GM12878 (cell line): ENCODE data around the gene VMO1. TPM values are rescaled to one million over a fixed set of nuclear protein-coding genes. Genes with fewer than 3 reads are reported as not detected.

Experiments used
- DPF2 ChIP-seq: fragments of 450-650 bp; IDR thresholded peaks from 2 replicates; pipeline ENCODE4 v1.6.1; 2017; ENCODE audit warnings: mild to moderate bottlenecking
- FOXK2 ChIP-seq: fragments of 450-650 bp; IDR thresholded peaks from 2 replicates; pipeline ENCODE4 v1.6.1; 2017; ENCODE audit warnings: mild to moderate bottlenecking, moderate library complexity
- HCFC1 ChIP-seq: fragments of 150-350 bp; IDR thresholded peaks from 2 replicates; pipeline ENCODE4 v1.6.1; 2014; ENCODE audit warnings: low read length
- HDAC2 ChIP-seq: fragments of 200-600 bp; sonication (generic); IDR thresholded peaks from 2 replicates; pipeline ENCODE4 v1.6.1; 2017
- JUNB ChIP-seq: IDR thresholded peaks from 2 replicates; pipeline ENCODE4 v1.6.1; 2016; ENCODE audit warnings: antibody characterized with exemption, mild to moderate bottlenecking
- KDM1A ChIP-seq: fragments of 200-600 bp; sonication (generic); IDR thresholded peaks from 2 replicates; pipeline ENCODE4 v1.6.1; 2016; ENCODE audit warnings: borderline replicate concordance
- NBN ChIP-seq: fragments of 450-650 bp; IDR thresholded peaks from 2 replicates; pipeline ENCODE4 v1.6.1; 2016
- NFIC ChIP-seq: IDR thresholded peaks from 2 replicates; pipeline ENCODE4 v1.6.1; 2012; ENCODE audit warnings: low read depth, mild to moderate bottlenecking, inconsistent platforms, low read length, moderate library complexity
- POLR2AphosphoS2 ChIP-seq: IDR thresholded peaks from 2 replicates; pipeline ENCODE4 v1.6.1; 2011; ENCODE audit warnings: low read depth, mild to moderate bottlenecking, low read length, improper control_type of control experiment, moderate library complexity
- RCOR1 ChIP-seq: conservative IDR thresholded peaks from 2 replicates; pipeline ENCODE4 v1.6.1; 2012; ENCODE audit warnings: low read depth, low read length, improper control_type of control experiment
- SPI1 ChIP-seq: IDR thresholded peaks from 2 replicates; pipeline ENCODE4 v1.6.1; 2011; ENCODE audit warnings: low read depth, mild to moderate bottlenecking, low read length, moderate library complexity, borderline replicate concordance; ENCODE audit not compliant: insufficient read depth
- SREBF1 ChIP-seq: IDR thresholded peaks from 2 replicates; pipeline ENCODE4 v1.6.1; 2012; ENCODE audit warnings: mild to moderate bottlenecking, low read length
- SUZ12 ChIP-seq: fragments of 200-600 bp; sonication (generic); IDR thresholded peaks from one replicate; pipeline ENCODE4 v1.6.1; 2018; ENCODE audit warnings: antibody characterized with exemption, mild to moderate bottlenecking; ENCODE audit not compliant: unreplicated experiment
- TCF7 ChIP-seq: IDR thresholded peaks from 2 replicates; pipeline ENCODE4 v1.6.1; 2014; ENCODE audit warnings: antibody characterized with exemption, borderline replicate concordance
- ZBED1 ChIP-seq: IDR thresholded peaks from 2 replicates; pipeline ENCODE4 v1.6.1; 2016; ENCODE audit warnings: borderline replicate concordance
- polyA plus RNA-seq, 11 experiments: library from polyadenylated mRNA; depleted of rRNA in 4 of 11; unstranded in 6 of 11; stranded (reverse) in 5 of 11; fragments of >200 nt; fragmentation: Nextera tagmentation in 4 of 11; fragmentation: Illumina TruSeq in 1 of 11; extraction: Ambion mirVana in 4 of 11; extraction: Trizol in 1 of 11; gene quantifications; 1 replicate in 1 of 11; 2 replicates in 10 of 11; pipeline versions ENCODE4 v1.2.1 to v1.2.3, GENCODE V29; 2011 to 2016; ENCODE audit warnings: inconsistent platforms in 2 of 11, missing spikeins in 2 of 11, low read depth in 1 of 11
- total RNA-seq, 4 experiments: library from RNA; depleted of rRNA in 3 of 4; stranded (reverse); fragments of >200 nt in 3 of 4; fragmentation: Illumina TruSeq in 1 of 4; extraction: Trizol in 1 of 4; gene quantifications; 2 replicates each; pipeline versions ENCODE4 v1.2.1 to v1.2.3, GENCODE V29; 2013 to 2021
- TF ChIP-seq, protein P1 (sequence below): IDR thresholded peaks from 2 replicates; pipeline ENCODE4 v1.6.1; 2012; ENCODE audit warnings: improper control_type of control experiment, low read depth, low read length; ENCODE audit not compliant: insufficient replicate concordance
- TF ChIP-seq, protein P2 (sequence below): IDR thresholded peaks from 2 replicates; pipeline ENCODE4 v1.6.1; 2012; ENCODE audit warnings: low read depth, low read length, improper control_type of control experiment
- TF ChIP-seq, protein P3 (sequence below): fragments of 150-350 bp; IDR thresholded peaks from 2 replicates; pipeline ENCODE4 v1.6.1; 2016; ENCODE audit warnings: low read depth, low read length
- TF ChIP-seq, protein P4 (sequence below): IDR thresholded peaks from 2 replicates; pipeline ENCODE4 v1.6.1; 2012; ENCODE audit warnings: low read length, inconsistent platforms
- TF ChIP-seq, protein P5 (sequence below): IDR thresholded peaks from 2 replicates; pipeline ENCODE4 v1.6.1; 2012; ENCODE audit warnings: low read depth, low read length, improper control_type of control experiment

Gene VMO1
- total and polyA plus RNA-seq, 10 of the 15 experiments (the other 5 are each of a cell fraction or from before 2014, with no cell fraction given): 0.27 to 0.54 (median 0.31) TPM; not detected in 7

DNA sequence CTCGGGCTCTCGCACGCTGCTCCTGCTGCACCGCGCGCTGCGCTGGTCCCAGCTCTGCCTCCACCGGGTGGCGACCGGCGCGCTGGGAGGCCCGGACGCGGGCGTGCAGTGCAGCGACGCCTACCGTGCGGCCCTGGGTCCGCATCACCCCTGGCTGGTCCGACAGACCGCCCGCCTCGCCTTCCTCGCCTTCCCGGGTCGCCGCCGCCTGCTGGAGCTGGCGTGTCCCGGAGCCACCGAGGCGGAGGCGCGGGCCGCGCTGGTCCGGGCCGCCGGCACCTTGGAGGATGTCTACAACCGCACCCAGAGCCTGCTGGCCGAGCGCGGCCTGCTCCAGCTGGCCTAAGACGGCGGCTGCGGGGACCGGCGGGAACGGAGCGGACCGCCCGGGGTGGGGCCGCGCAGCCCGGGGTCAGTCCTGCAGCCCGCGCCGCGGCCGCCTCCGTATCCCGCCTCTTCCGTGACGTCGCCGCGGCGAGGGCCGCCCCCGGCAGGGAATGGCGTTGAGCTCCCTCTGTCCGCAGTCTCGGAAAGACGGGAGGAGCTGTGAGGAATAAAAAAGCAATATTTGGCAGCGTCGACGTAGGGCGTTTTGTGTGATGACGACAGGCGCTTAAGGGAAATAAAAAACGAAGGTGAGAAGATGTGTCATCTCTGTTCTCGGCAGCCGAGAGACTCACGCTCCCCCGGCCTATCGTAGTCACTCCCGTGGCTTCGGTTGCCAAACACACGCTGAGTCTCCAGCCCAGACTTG lies 4.0 kb upstream of the VMO1 start (continued):
- TF ChIP-seq, protein P1, sequence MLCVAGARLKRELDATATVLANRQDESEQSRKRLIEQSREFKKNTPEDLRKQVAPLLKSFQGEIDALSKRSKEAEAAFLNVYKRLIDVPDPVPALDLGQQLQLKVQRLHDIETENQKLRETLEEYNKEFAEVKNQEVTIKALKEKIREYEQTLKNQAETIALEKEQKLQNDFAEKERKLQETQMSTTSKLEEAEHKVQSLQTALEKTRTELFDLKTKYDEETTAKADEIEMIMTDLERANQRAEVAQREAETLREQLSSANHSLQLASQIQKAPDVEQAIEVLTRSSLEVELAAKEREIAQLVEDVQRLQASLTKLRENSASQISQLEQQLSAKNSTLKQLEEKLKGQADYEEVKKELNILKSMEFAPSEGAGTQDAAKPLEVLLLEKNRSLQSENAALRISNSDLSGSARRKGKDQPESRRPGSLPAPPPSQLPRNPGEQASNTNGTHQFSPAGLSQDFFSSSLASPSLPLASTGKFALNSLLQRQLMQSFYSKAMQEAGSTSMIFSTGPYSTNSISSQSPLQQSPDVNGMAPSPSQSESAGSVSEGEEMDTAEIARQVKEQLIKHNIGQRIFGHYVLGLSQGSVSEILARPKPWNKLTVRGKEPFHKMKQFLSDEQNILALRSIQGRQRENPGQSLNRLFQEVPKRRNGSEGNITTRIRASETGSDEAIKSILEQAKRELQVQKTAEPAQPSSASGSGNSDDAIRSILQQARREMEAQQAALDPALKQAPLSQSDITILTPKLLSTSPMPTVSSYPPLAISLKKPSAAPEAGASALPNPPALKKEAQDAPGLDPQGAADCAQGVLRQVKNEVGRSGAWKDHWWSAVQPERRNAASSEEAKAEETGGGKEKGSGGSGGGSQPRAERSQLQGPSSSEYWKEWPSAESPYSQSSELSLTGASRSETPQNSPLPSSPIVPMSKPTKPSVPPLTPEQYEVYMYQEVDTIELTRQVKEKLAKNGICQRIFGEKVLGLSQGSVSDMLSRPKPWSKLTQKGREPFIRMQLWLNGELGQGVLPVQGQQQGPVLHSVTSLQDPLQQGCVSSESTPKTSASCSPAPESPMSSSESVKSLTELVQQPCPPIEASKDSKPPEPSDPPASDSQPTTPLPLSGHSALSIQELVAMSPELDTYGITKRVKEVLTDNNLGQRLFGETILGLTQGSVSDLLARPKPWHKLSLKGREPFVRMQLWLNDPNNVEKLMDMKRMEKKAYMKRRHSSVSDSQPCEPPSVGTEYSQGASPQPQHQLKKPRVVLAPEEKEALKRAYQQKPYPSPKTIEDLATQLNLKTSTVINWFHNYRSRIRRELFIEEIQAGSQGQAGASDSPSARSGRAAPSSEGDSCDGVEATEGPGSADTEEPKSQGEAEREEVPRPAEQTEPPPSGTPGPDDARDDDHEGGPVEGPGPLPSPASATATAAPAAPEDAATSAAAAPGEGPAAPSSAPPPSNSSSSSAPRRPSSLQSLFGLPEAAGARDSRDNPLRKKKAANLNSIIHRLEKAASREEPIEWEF: no peak
- TF ChIP-seq POLR2AphosphoS2 (no peak), HCFC1 (no peak), SPI1 (no peak), HDAC2 (no peak), SREBF1 (no peak), KDM1A (no peak), NBN (0 out of 2 replicates have a peak, but pooled peaks have one; percentile 49), FOXK2 (no peak), SUZ12 (no peak), JUNB (no peak), ZBED1 (no peak), TCF7 (no peak), RCOR1 (no peak), DPF2 (peak; percentile 91), NFIC (no peak)
- TF ChIP-seq, protein P2, sequence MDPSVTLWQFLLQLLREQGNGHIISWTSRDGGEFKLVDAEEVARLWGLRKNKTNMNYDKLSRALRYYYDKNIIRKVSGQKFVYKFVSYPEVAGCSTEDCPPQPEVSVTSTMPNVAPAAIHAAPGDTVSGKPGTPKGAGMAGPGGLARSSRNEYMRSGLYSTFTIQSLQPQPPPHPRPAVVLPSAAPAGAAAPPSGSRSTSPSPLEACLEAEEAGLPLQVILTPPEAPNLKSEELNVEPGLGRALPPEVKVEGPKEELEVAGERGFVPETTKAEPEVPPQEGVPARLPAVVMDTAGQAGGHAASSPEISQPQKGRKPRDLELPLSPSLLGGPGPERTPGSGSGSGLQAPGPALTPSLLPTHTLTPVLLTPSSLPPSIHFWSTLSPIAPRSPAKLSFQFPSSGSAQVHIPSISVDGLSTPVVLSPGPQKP: peak; percentile 75
- TF ChIP-seq, protein P3, sequence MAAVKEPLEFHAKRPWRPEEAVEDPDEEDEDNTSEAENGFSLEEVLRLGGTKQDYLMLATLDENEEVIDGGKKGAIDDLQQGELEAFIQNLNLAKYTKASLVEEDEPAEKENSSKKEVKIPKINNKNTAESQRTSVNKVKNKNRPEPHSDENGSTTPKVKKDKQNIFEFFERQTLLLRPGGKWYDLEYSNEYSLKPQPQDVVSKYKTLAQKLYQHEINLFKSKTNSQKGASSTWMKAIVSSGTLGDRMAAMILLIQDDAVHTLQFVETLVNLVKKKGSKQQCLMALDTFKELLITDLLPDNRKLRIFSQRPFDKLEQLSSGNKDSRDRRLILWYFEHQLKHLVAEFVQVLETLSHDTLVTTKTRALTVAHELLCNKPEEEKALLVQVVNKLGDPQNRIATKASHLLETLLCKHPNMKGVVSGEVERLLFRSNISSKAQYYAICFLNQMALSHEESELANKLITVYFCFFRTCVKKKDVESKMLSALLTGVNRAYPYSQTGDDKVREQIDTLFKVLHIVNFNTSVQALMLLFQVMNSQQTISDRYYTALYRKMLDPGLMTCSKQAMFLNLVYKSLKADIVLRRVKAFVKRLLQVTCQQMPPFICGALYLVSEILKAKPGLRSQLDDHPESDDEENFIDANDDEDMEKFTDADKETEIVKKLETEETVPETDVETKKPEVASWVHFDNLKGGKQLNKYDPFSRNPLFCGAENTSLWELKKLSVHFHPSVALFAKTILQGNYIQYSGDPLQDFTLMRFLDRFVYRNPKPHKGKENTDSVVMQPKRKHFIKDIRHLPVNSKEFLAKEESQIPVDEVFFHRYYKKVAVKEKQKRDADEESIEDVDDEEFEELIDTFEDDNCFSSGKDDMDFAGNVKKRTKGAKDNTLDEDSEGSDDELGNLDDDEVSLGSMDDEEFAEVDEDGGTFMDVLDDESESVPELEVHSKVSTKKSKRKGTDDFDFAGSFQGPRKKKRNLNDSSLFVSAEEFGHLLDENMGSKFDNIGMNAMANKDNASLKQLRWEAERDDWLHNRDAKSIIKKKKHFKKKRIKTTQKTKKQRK: no peak
- TF ChIP-seq, protein P4, sequence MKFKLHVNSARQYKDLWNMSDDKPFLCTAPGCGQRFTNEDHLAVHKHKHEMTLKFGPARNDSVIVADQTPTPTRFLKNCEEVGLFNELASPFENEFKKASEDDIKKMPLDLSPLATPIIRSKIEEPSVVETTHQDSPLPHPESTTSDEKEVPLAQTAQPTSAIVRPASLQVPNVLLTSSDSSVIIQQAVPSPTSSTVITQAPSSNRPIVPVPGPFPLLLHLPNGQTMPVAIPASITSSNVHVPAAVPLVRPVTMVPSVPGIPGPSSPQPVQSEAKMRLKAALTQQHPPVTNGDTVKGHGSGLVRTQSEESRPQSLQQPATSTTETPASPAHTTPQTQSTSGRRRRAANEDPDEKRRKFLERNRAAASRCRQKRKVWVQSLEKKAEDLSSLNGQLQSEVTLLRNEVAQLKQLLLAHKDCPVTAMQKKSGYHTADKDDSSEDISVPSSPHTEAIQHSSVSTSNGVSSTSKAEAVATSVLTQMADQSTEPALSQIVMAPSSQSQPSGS: no peak
- TF ChIP-seq, protein P5, sequence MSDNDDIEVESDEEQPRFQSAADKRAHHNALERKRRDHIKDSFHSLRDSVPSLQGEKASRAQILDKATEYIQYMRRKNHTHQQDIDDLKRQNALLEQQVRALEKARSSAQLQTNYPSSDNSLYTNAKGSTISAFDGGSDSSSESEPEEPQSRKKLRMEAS: peak; percentile 61
